Measurements from ENCODE around the gene PARD6G. TPM values are rescaled to one million over a fixed set of nuclear protein-coding genes. Genes with fewer than 3 reads are reported as not detected.
"Not testable (repeated sequence)": the region's sequence is repeated elsewhere in the genome, so short reads cannot be mapped to it uniquely, and the experiment has no call there.

PARD6G gene
- total and polyA plus RNA-seq, 10 of the 15 experiments (the other 5 are each of a cell fraction or from before 2014, with no cell fraction given), result 0.20 to 2.0 (median 0.60) TPM

- TF ChIP-seq BCL3 (IDR thresholded peaks at IDR 0.05; ENCODE audit: borderline replicate concordance, insufficient read depth, low read depth, low read length, poor library complexity, severe bottlenecking) (no peak), TCF12 (IDR thresholded peaks at IDR 0.05; ENCODE audit: low read depth, low read length) (no peak)
Observed at GRCh38 chr18:80223581-80224148, 23.6 kb downstream of the PARD6G start (continued).

- BruUV-seq (replicated peaks); H3K79me2 ChIP-seq (ENCODE audit: control insufficient read depth, insufficient read depth, low read length); H3K9me3 ChIP-seq (replicated peaks; ENCODE audit: control insufficient read depth, insufficient read depth, low read length); H2AFZ ChIP-seq (ENCODE audit: control insufficient read depth, low read depth, low read length); SMC1A ChIA-PET (ENCODE audit: uncharacterized antibody, unreplicated experiment); ATAC-seq; H3K36me3 ChIP-seq (ENCODE audit: control insufficient read depth in 2 of 2, insufficient read depth in 2 of 2, low read length in 1 of 2); H3K9ac ChIP-seq (ENCODE audit: control insufficient read depth, insufficient read depth, low read length); CTCF ChIA-PET; POLR2A ChIA-PET; RAD21 ChIA-PET (ENCODE audit: unreplicated experiment); in situ Hi-C loops (cut with MboI); H3K27ac ChIP-seq (ENCODE audit: control insufficient read depth, insufficient read depth); intact Hi-C loops (cut with micrococcal nuclease; ENCODE audit: unreplicated experiment); FAIRE-seq; DNase-seq (ENCODE audit: low read depth, low spot score); H3K4me3 ChIP-seq; H3K4me2 ChIP-seq (ENCODE audit: control insufficient read depth, insufficient read depth); H4K20me1 ChIP-seq (ENCODE audit: control insufficient read depth, insufficient read depth); H3K27me3 ChIP-seq (replicated peaks in 1 of 2; ENCODE audit: control insufficient read depth in 2 of 2, insufficient read depth in 2 of 2, low read length in 1 of 2); H3K4me1 ChIP-seq (ENCODE audit: control insufficient read depth, insufficient read depth, low read length): not testable (repeated sequence)
- 76% methylated on average over 4 of the region's 4 CpGs for WGBS (ENCODE audit: insufficient coverage, insufficient replicate concordance, low lambda C conversion rate, missing lambda C conversion rate)
Observed at GRCh38 chr18:80219488-80219887, 27.8 kb downstream of the PARD6G start.

Measured in GM12878 (cell line).